Measurements from ENCODE around the gene ARHGAP40.

ARHGAP40 gene

GRCh38 chr20:38685271-38685670 lies 83.7 kb downstream of the ARHGAP40 start:
- no peak for DNase-seq (ENCODE audit: low read depth)

DNA sequence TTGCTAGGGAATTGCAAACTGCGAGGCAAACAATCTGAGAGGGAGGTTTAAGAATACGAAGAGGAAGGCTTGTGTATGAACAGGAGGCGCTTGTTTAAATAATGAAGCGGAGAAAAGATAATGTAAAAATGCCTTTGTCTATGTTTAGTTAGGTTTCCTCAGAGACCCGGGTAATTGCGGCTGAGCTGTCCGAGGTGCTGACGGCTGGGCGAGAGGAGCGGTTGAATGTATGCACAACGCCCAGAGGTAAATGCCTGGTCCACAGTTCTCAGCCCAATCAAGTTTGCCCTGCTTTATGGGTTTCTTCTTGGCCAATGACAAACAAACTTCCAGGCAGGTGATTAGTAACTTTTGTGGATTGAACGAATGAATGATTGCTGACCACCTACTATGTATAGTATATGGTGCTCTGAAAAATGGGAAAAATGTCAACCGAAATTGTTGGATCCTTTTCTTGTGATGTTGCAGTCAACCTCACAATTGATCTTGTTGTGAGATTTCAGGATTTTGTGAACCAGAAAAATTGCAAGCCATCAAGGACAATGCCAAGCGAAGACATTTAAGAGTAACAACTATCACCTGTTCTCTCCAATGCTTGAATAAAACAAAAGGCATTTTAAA lies 84.4 kb downstream of the ARHGAP40 start:
- DNase-seq (ENCODE audit: low read depth): no peak

DNA sequence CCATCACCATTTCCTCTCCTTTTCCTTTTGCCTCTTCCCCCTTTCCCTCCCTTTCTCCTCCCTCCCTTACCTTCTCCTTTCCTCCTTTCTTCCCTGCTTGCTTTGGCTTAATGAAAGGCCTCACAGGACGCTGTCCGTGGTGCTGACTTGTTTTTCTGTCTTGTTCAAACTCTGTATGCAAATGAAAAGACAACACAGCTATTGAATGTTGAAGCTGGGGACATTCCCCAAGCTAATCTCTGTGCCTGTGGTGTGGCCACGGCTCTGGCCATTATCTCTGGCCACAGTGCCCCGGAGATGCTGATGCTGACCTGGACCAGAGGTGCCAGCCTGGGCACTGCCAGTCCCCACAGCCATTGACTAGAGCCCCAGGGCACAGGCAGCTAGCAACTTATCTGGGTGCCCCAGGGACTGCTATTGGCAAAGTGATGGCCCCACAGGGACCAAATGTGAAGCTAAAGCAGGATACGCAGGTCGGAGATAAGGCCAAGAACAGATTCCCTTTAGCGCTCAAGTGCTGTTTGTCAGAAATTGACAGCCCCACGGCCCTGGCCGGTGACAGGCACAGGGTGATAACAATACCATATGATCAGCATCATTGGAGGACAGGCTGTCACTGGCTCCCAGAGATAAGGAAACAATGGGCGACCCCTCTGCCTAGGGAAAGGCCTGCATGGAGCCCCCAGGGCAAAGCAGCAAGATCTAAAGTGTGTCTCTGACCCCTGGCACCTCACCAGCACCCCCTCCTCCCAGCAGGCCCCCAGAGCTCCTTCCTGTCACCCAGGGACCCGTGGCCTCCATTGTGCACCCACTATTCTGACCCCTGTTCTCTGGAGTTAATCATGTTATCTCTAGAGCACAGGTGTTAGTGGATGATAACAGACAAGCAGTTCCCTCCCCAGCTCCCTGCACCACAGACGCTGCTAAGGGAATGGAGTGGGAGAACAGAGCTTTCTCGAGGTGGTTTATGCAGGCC lies 91.1 kb downstream of the ARHGAP40 start:
- no peak for DNase-seq (ENCODE audit: low read depth)

- no peak for DNase-seq (ENCODE audit: low read depth)
These were observed 95.7 kb downstream of the ARHGAP40 start for GRCh38 chr20:38697306-38697705.

- DNase-seq (ENCODE audit: low read depth): no peak
These were observed 96.9 kb downstream of the ARHGAP40 start for GRCh38 chr20:38698541-38698940.

DNA sequence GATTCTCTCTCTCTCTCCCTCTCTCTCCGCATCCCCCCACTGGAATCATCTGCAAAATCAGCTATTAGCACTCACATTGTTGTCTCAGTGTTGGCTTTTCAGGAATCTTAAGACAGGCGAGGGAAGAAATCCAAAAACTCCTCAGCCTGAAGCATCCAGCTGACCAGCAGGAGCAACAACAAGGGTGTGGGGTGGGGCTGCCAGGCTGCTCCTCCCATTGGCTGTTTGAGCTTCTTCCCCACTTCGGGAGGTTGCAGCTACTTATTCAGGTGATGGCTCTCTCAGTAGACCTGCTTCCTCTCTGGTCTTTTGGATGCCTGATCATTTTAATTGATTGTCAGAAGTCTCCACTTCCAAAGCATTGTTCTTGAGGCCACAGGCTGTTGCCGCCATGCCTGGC lies 98.5 kb downstream of the ARHGAP40 start:
- DNase-seq (ENCODE audit: low read depth): no peak

Data from GM04503 (cell line).